ENCODE data around the gene DOLPP1. TPM values are rescaled to one million over a fixed set of nuclear protein-coding genes. Genes with fewer than 3 reads are reported as not detected.

Gene DOLPP1
- total and polyA plus RNA-seq, 2 of the 13 experiments (the other 11 are each of a cell fraction or from before 2014, with no cell fraction given), result 21.0 to 34.1 TPM

DNA sequence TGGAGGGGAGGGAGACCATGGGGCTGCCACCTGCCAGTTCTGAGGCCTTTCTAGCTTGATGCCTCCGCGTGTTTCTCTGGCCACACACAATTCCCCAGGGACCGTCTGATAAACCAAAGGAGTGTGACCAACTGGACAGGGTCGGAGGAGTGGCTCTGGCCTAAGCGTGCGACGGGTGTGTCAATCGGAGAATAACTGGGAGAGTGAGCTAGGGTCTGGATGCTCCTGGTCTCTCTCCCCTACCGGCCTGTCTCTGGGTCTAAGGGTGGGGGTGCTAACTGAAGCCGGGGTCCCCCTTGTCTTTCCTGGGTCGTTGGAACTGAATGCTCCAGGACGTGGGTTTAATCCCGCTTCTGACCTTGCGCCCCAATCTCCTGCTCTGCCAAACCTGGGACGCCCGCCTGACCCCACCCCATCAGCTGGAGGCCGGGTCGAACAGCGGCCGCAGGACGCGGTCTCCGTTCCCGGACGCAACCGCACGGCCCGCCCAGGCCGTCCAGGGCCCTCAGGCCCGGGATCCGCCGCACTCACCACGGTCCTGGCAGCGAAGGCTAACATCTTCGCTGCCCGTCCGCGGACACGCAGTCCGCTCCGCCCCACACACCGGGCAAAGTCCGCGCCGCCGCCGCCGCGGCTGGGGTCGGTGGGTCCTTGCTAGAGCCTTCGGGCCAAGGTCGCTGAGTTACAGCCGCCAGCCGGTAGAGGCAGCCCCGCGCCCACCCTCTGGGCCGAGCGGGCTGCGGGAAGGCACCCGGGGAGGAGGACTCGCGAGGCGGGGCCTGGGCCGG is 29.2 kb downstream of the DOLPP1 start (continued):
- no peak for TF ChIP-seq ZNF749 (CRISPR knock-in tag; IDR thresholded peaks at IDR 0.05; ENCODE audit: borderline replicate concordance)
- no peak for TF ChIP-seq ZNF335 (CRISPR knock-in tag; IDR thresholded peaks at IDR 0.05)
- TF ChIP-seq ZNF530 (CRISPR knock-in tag; IDR thresholded peaks at IDR 0.05; ENCODE audit: low read depth), result no peak
- TF ChIP-seq KDM3A (CRISPR knock-in tag; IDR thresholded peaks at IDR 0.05; ENCODE audit: low read depth), result no peak
- TF ChIP-seq PHF20 (CRISPR knock-in tag; IDR thresholded peaks at IDR 0.05), result no peak
- TF ChIP-seq, protein P1, sequence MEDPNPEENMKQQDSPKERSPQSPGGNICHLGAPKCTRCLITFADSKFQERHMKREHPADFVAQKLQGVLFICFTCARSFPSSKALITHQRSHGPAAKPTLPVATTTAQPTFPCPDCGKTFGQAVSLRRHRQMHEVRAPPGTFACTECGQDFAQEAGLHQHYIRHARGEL (CRISPR knock-in tag; IDR thresholded peaks at IDR 0.05), result no peak
- no peak for TF ChIP-seq NFATC3 (CRISPR knock-in tag; IDR thresholded peaks at IDR 0.05)
- TF ChIP-seq KLF13 (CRISPR knock-in tag; IDR thresholded peaks at IDR 0.05), result no peak
- peak; percentile 58; the same call in 1 of the 2 replicates for TF ChIP-seq MYC (CRISPR knock-in tag; IDR thresholded peaks at IDR 0.05; ENCODE audit: borderline replicate concordance)
- peak; percentile 60 for TF ChIP-seq SAP130 (CRISPR knock-in tag; IDR thresholded peaks at IDR 0.05; ENCODE audit: low read depth)
- TF ChIP-seq ZNF224 (CRISPR knock-in tag; IDR thresholded peaks at IDR 0.05), result peak; percentile 90; the same call in 1 of the 2 replicates
- peak; percentile 62; the same call in 1 of the 2 replicates for TF ChIP-seq ZNF768 (CRISPR knock-in tag; IDR thresholded peaks at IDR 0.05)
- TF ChIP-seq ZFAT (CRISPR knock-in tag; conservative IDR thresholded peaks at IDR 0.05), result no peak
- TF ChIP-seq NR1H2 (CRISPR knock-in tag; IDR thresholded peaks at IDR 0.05; ENCODE audit: borderline replicate concordance, low read depth), result no peak
- TF ChIP-seq CREB3 (CRISPR knock-in tag; IDR thresholded peaks at IDR 0.05), result no peak
- TF ChIP-seq WIZ (CRISPR knock-in tag; IDR thresholded peaks at IDR 0.05), result no peak
- no peak for TF ChIP-seq SRF (IDR thresholded peaks at IDR 0.05; ENCODE audit: low read depth, low read length)
- no peak for TF ChIP-seq ZNF773 (CRISPR knock-in tag; IDR thresholded peaks at IDR 0.05; ENCODE audit: borderline replicate concordance)
- TF ChIP-seq, protein P2, sequence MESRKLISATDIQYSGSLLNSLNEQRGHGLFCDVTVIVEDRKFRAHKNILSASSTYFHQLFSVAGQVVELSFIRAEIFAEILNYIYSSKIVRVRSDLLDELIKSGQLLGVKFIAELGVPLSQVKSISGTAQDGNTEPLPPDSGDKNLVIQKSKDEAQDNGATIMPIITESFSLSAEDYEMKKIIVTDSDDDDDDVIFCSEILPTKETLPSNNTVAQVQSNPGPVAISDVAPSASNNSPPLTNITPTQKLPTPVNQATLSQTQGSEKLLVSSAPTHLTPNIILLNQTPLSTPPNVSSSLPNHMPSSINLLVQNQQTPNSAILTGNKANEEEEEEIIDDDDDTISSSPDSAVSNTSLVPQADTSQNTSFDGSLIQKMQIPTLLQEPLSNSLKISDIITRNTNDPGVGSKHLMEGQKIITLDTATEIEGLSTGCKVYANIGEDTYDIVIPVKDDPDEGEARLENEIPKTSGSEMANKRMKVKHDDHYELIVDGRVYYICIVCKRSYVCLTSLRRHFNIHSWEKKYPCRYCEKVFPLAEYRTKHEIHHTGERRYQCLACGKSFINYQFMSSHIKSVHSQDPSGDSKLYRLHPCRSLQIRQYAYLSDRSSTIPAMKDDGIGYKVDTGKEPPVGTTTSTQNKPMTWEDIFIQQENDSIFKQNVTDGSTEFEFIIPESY (CRISPR knock-in tag; IDR thresholded peaks at IDR 0.05), result no peak
- no peak for TF ChIP-seq RBM22 (optimal IDR thresholded peaks at IDR 0.05; ENCODE audit: low read length)
- TF ChIP-seq FOXC1 (CRISPR knock-in tag; IDR thresholded peaks at IDR 0.05; ENCODE audit: borderline replicate concordance), result no peak
- TF ChIP-seq, protein P3, sequence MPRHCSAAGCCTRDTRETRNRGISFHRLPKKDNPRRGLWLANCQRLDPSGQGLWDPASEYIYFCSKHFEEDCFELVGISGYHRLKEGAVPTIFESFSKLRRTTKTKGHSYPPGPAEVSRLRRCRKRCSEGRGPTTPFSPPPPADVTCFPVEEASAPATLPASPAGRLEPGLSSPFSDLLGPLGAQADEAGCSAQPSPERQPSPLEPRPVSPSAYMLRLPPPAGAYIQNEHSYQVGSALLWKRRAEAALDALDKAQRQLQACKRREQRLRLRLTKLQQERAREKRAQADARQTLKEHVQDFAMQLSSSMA (CRISPR knock-in tag; IDR thresholded peaks at IDR 0.05), result peak; percentile 62; the same call in 1 of the 2 replicates

All from HepG2 (cell line).